ENCODE data around the gene KIF5A. TPM values are rescaled to one million over a fixed set of nuclear protein-coding genes. Genes with fewer than 3 reads are reported as not detected.

Gene KIF5A
- total RNA-seq, 1 experiment from 2014 or later = 0.05 TPM

- Mint-ChIP-seq H3K4me3 (ENCODE audit: unreplicated experiment) (no peak overlapping the region), H3K4me1 (ENCODE audit: low read depth, unreplicated experiment) (peaks cover 7% of the 10 kb centered on the region), H3K36me3 (ENCODE audit: insufficient read depth, unreplicated experiment) (no peaks in the 10 kb centered on the region), H3K9me3 (ENCODE audit: unreplicated experiment) (no peaks in the 10 kb centered on the region), H3K27ac (ENCODE audit: unreplicated experiment) (no peak overlapping the region), H3K27me3 (ENCODE audit: insufficient read depth, unreplicated experiment) (peaks cover 26% of the 10 kb centered on the region)
- Histone ChIP-seq H3K4me3 (ENCODE audit: low read depth, low read length) (no peak overlapping the region), H3K36me3 (ENCODE audit: control insufficient read depth, insufficient read depth, low read length) (no peaks in the 10 kb centered on the region), H3K9me3 (no peaks in the 10 kb centered on the region), H3K27me3 (replicated peaks; ENCODE audit: control insufficient read depth, insufficient read depth, low read length) (peaks cover 4% of the 10 kb centered on the region), H3K4me1 (no peaks in the 10 kb centered on the region; the same call in 1 of the 2 replicates)
- BruUV-seq (replicated peaks) = no TSS peak
- ChIA-PET CTCF (interaction anchor here (1.6 kb wide), 1 partner anchor 41 kb away, joined by 5 read pairs; no protein-coding TSS in a partner anchor), POLR2A (no interaction called here)
- no peak for TF ChIP-seq CTCF (IDR thresholded peaks at IDR 0.05; ENCODE audit: insufficient read depth in 1 of 2, low read depth in 1 of 2, low read length in 1 of 2, severe bottlenecking in 1 of 2, unreplicated experiment in 1 of 2)
- DNase-seq = no peak
- intact Hi-C loops (cut with micrococcal nuclease; ENCODE audit: unreplicated experiment) = loop anchor here (5.0 kb wide), 1 partner anchor 102 kb away; the partner anchor contains the start of genes DDIT3 and MBD6
These were observed 74.8 kb downstream of the KIF5A start for GRCh38 chr12:57624441-57625220.

- Mint-ChIP-seq H3K4me3 (ENCODE audit: unreplicated experiment) (no peak overlapping the region), H3K36me3 (ENCODE audit: insufficient read depth, unreplicated experiment) (no peaks in the 10 kb centered on the region), H3K27ac (ENCODE audit: unreplicated experiment) (no peak overlapping the region), H3K27me3 (ENCODE audit: insufficient read depth, unreplicated experiment) (peaks cover 23% of the 10 kb centered on the region), H3K9me3 (ENCODE audit: unreplicated experiment) (no peaks in the 10 kb centered on the region), H3K4me1 (ENCODE audit: low read depth, unreplicated experiment) (peaks cover 7% of the 10 kb centered on the region)
- POLR2A ChIA-PET = no interaction called here
- H3K9me3 ChIP-seq = no peaks in the 10 kb centered on the region
- no TSS peak for BruUV-seq (replicated peaks)
- H3K4me1 ChIP-seq = no peaks in the 10 kb centered on the region; the same call in 1 of the 2 replicates
- H3K4me3 ChIP-seq (ENCODE audit: low read depth, low read length) = no peak overlapping the region
- intact Hi-C loops (cut with micrococcal nuclease; ENCODE audit: unreplicated experiment) = no loop called here
- peaks cover 3% of the 10 kb centered on the region for H3K27me3 ChIP-seq (replicated peaks; ENCODE audit: control insufficient read depth, insufficient read depth, low read length)
- no peak for DNase-seq
- H3K36me3 ChIP-seq (ENCODE audit: control insufficient read depth, insufficient read depth, low read length) = no peaks in the 10 kb centered on the region
- TF ChIP-seq CTCF (IDR thresholded peaks at IDR 0.05; ENCODE audit: insufficient read depth in 1 of 2, low read depth in 1 of 2, low read length in 1 of 2, severe bottlenecking in 1 of 2, unreplicated experiment in 1 of 2) = no peak
- CTCF ChIA-PET = interaction anchor here (1.6 kb wide), 1 partner anchor 42 kb away, joined by 5 read pairs; no protein-coding TSS in a partner anchor
These were observed 75.6 kb downstream of the KIF5A start for GRCh38 chr12:57625261-57626032.

GRCh38 chr12:57626111-57626920, 76.5 kb downstream of the KIF5A start:
- no TSS peak for BruUV-seq (replicated peaks)
- Mint-ChIP-seq H3K9me3 (ENCODE audit: unreplicated experiment) (no peaks in the 10 kb centered on the region), H3K4me1 (ENCODE audit: low read depth, unreplicated experiment) (peaks cover 7% of the 10 kb centered on the region), H3K27ac (ENCODE audit: unreplicated experiment) (no peak overlapping the region), H3K36me3 (ENCODE audit: insufficient read depth, unreplicated experiment) (no peaks in the 10 kb centered on the region), H3K27me3 (ENCODE audit: insufficient read depth, unreplicated experiment) (peaks cover 19% of the 10 kb centered on the region), H3K4me3 (ENCODE audit: unreplicated experiment) (no peak overlapping the region)
- H3K9me3 ChIP-seq = no peaks in the 10 kb centered on the region
- ChIA-PET POLR2A (no interaction called here), CTCF (no interaction called here)
- no peak for DNase-seq
- H3K27me3 ChIP-seq (replicated peaks; ENCODE audit: control insufficient read depth, insufficient read depth, low read length) = no peaks in the 10 kb centered on the region
- TF ChIP-seq CTCF (IDR thresholded peaks at IDR 0.05; ENCODE audit: insufficient read depth in 1 of 2, low read depth in 1 of 2, low read length in 1 of 2, severe bottlenecking in 1 of 2, unreplicated experiment in 1 of 2) = no peak
- no peak overlapping the region for H3K4me3 ChIP-seq (ENCODE audit: low read depth, low read length)
- intact Hi-C loops (cut with micrococcal nuclease; ENCODE audit: unreplicated experiment) = no loop called here
- no peaks in the 10 kb centered on the region; the same call in 1 of the 2 replicates for H3K4me1 ChIP-seq
- H3K36me3 ChIP-seq (ENCODE audit: control insufficient read depth, insufficient read depth, low read length) = no peaks in the 10 kb centered on the region

Data from Caco-2 (cell line).